NCI-H1694 treated with DMSO at 0.1 percent for 48 hours (cell line): ENCODE results near the gene KPNB1.

ENCODE experiments used
- DNase-seq: peaks from one replicate; lab custom pipeline; 2025; lab: John Stamatoyannopoulos, UW

The KPNB1 gene

DNA sequence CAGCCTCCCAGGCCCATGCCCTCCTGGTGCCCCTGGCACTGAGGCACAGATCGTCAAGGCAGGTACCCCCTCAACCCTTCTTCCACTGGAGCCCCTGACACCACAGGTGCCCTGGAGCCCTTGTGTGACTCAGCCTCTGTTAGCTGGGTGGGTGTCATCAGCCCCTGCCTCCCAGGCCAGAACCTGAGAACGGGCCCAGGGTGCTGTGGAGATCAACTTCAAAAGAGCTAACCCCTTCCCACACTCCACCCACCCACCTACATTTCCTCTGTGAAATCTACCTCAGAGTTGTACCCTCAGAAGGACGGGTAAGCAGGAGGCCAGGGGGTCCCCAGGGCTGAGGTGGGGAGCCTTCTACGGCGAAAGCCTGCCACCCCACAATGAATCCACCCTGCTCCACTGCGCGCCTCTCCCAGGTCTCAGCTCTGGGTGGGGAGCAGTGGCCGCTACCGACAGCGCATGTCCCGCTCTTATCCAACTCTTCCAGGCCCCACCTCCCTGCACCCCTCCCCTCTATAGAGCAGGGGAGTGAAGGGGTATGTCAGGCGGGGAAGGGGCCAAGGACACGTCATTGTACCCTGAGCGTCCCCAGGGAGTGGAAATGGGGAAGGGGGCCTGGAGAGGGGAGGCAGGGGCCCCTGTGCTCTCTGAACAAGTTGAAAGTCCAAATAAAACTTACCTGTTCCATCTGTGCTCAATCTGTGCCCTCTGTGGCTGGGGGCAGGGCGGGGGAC lies 61.8 kb downstream of the KPNB1 start:
- DNase-seq, result no peak

DNA sequence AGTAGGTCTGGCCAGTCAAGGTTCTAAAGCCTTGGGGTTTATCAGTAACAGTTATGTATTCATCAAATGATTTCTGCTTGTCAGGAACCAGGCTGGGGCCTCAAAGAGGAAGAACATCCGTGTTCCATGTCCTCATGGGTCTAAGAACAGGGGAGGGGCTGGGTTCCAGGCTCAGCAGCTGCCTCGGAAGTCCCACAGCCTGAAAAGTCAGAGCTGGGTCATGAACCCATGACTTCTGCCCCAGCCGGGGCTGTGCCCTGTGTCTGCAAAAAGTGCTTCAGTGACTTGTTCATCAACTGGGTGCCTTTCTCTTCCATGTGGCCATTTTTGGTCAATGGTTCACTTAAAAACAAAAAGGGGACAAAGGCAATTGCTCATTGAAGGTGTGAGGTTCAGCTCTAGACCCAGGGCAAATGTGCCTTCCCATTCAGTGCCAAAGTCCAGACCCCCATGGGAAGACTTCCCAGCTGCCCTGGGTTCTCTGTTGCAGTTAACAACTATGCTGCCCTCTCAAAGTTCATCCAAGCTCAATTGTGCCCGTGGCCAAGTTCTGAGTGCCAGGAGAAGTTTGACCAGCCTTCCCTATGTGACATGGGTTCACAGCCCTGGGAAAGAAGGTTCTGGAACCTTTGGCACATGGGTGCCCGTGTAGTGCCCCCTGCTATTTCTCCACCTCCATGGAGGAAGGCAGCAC lies 62.8 kb downstream of the KPNB1 start:
- no peak for DNase-seq

DNA sequence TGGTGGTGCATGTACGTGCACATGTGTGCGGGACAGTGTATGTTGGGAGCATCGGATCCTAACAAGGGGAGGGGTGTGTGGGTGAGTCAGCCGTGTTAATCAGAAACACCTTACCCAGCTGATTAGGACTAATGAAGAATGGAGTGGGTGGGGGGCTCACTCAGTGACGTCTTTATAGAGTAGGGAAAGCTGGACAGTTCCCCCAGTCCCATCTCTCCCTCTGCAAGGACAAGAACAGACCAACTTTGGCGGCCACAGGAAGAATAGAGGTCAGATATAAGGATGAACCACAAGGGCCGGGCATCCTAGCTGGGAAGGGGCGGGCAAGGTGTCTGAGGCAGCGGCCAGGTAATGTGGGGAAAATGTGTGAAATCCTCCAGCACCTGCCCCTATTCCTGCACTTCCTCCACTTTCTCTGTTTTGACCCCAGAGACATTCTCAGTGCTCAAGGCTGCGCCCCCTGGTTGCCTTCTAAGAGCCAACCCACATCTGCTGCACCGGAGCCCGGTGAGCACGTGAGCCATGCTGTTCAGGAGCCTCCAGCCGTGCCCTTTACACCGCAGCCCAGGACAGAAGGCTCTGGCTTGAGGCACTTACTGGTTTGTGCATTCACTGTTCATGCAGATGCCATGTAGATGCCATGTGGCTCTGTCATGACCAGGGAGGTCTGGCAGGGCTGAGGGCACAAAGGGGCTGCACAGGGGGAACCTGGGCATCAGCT lies 64.4 kb downstream of the KPNB1 start:
- DNase-seq, result no peak

DNA sequence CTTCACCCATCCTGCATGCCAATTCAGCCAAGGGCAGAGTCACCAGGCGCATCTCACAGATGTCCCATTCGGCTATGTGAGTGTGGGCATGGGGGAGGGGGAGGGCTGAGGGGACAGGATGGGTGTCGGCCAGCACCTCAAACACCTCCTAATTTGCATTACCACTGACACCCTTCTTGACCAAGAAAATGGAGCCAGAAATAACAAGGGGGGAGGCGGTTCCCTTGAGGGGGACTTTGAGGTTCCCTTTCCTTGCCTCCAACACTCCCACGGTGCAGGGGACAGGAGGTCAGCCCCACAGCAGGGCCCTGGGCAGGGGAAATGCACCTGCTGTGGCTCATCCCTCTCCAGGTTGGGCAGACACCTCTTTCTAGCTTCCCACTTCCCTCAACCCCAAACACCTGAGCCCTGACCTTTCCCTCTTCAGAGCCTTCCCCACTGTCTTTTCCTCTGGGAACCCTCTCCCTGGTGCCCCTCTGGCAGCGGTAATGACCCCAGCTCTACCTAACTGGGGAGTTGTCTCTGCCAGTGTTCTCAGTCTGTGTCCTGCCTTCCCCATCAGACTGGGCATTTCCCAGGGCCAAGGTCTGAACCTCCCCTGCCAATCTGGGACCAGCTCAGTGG lies 65.2 kb downstream of the KPNB1 start:
- DNase-seq, result no peak

DNA sequence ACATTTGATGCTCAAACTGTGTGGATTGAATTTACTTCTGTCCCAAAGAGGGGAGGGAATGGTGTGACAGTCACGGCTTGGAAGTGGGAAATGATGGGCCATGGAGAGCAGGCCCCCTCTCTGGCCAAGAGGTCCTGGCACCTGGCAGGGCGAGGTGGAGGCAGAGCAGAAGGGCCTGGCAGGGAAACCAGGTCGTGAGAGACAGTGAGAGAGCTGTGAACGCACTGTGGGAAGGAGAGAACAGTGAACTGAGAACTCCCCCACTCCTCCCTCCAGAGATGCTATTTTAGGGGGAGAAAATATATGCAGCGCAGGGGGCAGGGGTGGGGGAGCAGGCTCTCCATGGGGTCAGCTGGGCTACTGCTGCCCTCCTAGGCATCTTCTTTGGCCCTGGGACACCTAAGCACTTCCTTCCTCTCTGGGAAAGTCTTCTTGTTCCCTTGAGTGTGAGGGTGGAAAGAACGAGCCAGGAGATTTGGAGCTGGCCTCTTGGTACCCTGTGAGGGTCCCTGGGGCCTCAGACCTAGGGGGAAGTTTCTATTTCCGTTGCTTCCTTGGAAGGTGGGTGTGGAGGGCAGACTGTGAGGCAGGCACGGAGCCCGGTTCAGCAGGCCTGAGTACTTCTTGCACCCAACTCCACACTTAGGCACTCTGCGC lies 66.1 kb downstream of the KPNB1 start:
- no peak for DNase-seq

DNA sequence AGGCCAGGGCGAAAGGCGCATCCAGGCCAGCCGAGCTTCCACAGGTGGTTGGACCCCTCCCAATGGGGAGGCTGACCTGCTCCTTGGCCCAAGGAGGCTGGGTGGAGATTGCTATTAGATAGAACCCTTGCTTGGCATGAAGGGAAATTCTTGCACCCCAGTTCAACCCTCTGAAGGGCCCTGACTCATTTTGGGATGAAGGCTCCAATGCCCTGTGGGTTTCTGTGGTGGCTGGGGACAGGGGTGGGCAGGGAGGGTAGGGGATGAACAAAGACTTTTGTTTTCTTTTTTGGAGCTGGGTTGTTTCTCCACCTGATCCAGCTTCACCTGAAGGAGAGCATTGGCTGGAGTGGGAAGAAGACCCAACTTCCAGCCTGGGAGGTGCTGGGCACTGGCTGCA lies 66.7 kb downstream of the KPNB1 start:
- DNase-seq, result no peak

DNA sequence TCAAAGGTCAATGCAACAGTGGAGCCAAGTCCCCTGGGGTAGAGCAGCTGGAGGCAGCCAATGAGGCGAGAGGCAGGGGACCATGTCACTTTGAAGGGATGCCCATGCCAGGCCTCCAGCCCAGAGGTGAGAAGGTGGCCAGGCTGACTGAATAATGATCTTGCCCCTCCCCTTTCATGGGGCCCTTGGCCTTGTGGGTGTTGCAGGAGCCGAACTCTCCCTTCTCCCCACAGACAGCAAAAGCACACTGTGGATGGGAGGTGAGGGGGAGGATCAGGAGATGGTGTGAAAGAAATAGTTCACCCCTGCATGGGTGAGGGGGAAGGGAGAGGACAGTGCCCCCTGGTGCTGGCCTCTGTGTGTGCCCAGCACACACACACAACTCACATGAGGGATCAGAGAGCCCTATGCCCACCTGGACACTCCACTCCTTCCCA lies 67.6 kb downstream of the KPNB1 start:
- DNase-seq, result no peak

DNA sequence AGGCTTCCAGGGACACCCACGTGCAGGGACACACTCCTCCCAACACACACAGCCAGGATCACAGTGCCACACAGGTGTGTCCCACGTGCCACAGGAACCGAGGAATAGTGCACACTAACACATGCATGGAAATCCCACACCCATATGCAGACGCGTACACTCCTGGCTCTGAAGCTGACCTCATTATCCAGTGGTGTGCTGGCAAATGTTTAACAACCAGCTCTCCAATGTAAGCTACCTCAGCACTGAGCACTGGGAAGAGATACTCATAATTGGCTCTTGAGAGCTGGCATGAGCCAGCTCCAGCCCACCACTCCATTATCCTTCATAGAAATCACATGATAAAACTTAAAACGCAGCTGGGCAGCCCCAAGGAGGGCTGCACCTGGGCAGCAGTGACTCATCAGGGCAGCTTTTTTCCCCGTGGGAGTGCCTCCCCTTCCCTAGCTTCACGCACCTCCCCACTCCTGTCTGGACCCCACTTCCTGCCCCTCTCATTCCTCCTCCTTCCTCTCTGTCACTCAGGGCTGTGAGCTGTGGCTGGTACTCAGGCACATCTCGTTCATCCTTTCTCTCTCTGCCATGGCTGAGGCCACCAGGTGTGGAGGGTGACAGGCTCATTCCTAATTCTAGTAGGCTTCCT lies 68.4 kb downstream of the KPNB1 start:
- no peak for DNase-seq

DNA sequence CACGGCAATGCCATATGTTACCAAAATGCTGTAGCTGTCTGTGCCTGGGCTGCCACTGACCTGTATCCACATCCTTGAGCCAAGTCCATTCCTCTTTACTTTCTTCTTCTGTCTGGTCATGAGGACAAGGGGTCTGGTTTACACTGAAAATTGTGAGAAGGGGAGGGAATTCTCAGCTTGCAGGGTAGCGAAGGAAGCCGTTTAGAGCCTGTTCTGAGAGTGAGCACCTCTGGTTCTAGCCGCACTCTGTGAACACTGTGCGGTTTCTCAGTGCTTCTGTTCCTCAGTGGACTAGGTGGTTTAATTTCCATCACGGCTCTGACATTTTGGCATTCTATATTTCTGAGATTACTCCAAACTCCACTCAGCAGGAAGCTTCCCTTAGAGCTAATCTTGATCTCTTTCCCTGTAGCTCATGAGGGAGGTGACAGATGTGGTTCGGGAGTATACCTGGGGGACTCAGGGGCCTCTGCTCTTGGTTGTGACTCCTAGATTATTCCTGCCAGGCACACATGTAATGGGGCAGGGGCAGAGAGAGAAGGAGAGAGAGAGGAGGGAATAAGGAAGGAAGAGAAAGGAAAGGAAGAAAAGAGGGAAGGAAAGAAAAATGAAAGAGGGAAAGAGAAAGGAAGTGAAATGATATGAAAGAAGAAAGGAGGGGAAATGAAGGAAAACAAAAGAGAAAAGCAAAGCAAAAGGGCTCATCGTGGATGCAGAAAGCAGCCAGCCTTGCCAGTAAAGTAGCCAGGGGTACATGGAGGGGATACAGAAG lies 69.1 kb downstream of the KPNB1 start:
- no peak for DNase-seq

DNA sequence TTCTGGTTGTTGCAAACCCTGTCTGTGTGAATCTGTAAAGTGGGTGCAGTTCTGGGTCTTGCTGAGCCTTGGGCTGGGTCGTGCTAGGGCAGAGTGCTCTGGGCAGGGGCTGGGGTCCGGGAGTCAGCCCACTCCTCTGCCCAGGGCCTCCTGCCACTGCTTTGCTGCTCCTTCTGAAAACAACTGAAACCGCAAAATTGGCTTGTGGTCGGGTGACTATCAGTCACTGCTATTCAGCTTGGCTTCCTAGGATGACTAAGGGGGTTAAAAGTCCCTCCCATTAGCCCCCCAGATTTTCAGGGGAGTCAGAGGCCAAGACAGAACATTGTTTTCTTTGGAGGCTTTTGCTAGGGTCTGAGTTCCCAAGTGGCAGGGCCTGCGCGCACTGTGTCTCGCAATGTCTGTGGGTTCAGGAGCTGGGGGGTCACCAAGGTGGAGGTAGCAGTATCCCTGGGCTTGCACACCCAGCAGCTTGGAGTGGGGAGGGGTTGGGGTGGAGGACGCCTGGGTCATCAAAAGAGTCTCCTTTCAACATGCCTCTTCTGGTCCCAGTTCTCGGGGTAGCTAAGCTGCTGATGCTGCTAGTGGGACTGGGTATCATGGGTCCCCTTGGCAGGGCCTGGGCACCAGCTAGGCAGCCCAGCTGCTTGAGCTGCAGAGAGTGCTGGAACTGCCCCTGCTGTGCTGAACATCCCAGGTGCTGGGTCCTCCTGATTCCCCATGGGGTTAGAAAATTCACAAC lies 69.9 kb downstream of the KPNB1 start:
- no peak for DNase-seq

DNA sequence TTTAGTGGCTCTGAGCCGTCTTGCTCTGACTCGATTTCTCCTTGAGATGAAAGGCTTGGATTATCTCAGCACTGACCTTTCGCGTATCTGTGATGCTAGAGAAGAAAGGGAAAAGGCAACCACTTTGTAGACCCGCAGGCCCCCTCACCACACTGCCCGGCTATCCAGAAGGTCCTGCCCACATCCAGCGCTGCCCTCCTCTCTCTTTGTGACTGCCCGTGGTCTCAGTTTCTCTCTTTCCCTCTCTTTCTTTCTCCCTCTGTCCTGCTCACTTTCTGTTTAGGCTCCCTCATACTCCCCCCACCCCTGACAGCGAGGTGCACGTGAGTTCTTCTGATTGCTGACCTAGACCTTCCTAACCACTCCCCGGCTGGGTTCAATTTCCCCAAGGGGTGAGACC lies 70.5 kb downstream of the KPNB1 start:
- no peak for DNase-seq

DNA sequence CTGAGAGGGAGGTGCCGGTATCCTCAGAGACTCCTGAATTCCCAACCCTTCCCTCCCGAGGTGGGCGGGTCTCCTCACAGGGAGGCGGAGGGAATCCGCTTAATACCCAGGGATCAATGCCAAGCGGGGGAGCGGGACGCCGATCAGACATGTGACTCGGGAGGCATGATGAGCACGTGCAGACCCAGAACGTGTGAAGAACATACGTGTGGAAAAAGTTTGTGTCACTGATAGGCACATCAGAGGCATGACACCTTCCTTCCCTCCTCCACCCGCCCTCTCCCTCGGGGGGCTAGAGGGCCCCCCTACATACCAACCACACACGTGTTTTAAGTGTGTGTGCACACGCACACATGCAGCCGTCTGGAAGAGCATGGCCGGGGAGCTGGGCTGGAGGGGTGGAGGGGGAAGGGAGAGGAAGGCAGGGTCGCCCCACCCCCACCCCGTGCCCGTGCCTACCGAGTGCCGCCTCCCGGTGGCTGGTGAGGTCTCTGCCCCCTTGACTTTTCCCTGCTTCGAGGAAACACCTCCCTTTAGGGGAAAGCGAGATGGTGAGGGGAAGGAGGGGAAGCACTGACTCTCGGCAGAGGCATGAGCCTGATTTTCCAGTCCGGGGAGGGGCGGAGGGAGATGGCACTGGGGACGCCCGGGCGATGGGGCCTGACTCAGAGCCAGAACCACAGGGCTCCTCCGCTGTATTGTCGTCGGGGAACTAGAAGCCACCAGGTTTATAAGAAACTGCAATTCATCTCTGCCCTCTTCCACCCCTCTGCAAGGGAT lies 71.2 kb downstream of the KPNB1 start:
- DNase-seq, result no peak

DNA sequence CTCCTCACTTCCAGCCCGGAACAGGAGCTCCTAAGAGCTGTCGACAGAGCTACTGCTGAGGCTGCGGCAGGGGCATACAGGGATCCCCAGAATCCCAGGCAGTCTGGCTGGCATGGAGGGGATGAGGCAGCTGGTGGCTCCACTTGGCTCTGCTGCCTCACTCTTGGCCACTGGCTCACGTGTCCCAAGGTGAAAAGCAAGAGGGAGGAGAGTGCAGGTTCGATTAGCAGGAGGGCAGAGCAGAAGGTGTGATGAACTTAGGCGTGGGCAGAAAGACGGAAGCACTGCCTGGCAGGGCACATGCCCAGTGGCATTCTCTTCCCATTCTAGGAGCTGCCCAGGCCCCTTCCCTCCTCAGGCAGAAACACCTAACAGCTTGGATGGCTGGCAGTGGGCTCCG lies 72.0 kb downstream of the KPNB1 start:
- no peak for DNase-seq

DNA sequence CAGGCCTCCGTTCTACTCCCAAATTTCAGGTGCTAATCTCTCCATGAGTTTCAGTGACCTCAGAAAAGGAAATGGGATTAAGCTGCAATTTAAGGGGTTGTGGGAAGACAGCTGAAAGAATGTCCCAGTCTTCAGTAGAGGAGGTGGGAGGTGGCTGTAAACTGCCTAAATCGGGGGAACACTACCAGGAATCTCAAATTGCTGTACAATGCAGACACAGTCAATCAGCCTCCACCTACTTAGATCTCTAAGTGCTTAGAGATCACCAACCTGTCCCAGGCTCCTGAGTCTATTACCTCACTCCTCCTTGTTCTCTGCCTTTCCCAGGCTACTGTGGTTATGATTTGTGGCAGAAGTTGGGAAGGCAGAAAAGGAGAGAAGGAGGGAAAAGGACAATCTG lies 75.0 kb downstream of the KPNB1 start:
- no peak for DNase-seq

DNA sequence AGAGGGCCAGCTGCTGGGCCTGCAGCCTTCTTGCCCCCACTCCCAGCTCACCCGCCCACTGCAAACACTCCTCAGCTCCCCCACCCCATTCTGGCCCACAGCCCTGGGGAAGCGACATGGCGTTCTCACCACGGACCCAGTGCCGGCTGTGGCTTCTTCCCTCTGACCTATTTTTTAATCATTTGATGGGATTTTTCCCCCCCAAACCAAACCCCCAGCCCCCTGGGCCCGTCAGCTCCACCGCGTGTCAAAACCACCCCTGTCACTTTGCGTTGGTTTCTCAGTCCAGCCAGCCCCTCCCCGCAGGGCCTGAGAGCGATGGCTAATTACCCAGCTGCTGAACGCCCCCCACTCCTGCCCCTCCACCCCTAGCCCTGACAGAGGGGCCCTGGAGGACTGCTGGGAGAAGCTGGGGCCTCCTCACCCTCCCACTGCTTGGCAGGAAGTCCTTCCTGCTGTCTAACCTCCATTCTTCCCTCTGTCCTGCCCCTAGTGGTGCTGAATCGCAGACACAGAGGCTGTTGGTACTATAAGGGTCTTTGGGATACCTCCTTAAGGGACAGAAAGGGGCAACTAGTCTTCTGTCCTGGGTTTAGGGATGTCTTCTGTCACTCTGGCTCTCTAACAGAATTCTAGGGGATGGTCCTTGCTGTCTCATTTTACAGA lies 75.9 kb downstream of the KPNB1 start:
- no peak for DNase-seq

DNA sequence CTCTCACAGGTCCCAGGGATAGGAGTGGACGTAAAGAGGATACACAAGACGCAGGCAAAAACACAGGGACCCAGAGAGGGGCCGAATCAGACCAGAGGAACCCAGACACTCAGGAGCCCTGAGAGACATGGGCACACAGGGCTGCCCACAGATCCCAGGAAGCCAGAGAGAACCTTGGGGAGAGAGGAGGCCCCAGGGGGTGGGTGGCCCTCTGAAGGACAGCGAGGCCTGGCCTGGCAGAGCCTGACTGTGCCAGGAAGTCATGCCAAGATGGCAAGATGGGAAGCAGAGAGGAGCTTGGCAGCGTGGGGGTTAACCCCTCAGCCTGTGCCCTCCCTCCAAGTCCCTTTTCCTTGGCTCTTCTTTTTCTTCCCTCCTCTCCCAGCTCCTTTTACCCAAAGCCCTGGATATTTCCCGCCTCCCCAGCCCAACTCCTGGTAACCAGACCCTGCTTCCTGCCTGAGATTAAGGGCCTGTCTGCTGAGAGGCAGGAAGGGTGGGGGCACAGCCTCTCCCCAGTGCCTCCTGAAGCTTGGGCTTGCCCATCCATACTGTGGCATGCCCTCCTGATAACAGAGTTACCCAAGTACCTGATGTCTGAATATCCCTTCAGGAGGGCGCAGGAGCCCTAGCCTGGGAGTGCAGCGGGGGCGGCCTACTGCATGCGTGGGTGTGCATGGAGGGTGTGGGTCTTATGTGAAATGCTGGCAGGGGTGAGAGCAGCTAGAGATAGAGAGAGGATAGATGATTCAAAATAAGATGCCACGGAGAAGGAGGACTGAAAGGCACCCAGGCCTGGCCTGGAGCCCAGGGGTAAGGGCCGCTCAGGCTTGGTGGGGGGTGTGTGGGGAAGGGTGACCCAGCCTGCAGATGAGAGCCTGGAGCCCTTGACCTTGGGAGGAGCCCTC lies 77.3 kb downstream of the KPNB1 start:
- DNase-seq, result no peak

DNA sequence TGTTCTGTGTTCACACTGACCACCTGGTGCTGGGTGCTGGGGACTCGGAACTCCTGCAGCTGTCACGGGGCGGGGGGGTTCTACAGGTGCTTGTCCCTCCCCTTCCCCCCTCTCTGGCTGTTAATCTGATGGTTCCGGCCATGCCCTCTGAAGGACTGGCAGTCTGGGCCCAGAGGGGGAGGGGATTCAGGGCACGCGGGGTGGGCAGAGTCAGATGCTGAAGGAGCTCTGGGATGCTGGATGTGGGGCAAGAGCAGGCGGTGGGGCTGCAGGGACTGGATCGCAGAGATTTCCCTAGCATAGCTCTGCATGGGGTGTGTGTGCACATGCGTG lies 78.0 kb downstream of the KPNB1 start:
- DNase-seq, result no peak
